ENCODE results near the gene BTG4. TPM values are rescaled to one million over a fixed set of nuclear protein-coding genes. Genes with fewer than 3 reads are reported as not detected.

Gene BTG4
- total and polyA plus RNA-seq, 2 donors (not counting 3 experiments of a cell fraction or from before 2014, with no cell fraction given): not detected

DNA sequence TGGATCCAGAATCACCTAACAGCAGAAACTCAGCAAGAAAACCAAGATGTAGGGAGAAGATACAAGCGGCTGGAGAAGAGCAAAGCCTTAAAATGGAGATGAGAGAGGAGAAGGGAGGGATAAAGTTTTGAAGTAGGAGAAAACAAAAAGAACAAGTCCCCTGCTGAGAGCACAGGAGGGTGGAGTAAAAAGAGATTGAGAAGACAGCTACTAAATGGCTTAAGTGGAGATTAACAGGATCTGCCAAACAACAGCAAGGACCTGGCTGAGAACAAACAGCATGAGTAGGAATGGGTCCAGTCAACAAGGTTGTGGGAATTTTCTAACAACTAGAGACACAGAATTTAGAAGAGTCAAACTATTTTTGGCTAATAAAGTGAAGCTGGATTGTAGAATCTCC, 18.1 kb downstream of the BTG4 start:
- H3K9me1 ChIP-seq (replicated peaks; ENCODE audit: control insufficient read depth, extremely low read depth, insufficient read depth, low read length): no peaks in the 10 kb centered on the region
- H3K36me3 ChIP-seq (ENCODE audit: control insufficient read depth in 2 of 2, extremely low read depth in 1 of 2, insufficient read depth in 2 of 2, low read length in 2 of 2): no peaks in the 10 kb centered on the region
- ChIA-PET POLR2A (no interaction called here), CTCF (interaction anchor here (1.8 kb wide), 1 partner anchor 15 kb away, joined by 4 read pairs; no protein-coding TSS in a partner anchor)
- H3K4me2 ChIP-seq (ENCODE audit: insufficient read depth, low read length): no peak overlapping the region
- BruUV-seq (replicated peaks): no TSS peak
- H4K20me1 ChIP-seq (replicated peaks; ENCODE audit: control insufficient read depth, extremely low read depth, insufficient read depth, low read length): no peaks in the 10 kb centered on the region
- no peak overlapping the region for H2AFZ ChIP-seq (ENCODE audit: low read depth, low read length)
- H3K27me3 ChIP-seq (ENCODE audit: control insufficient read depth in 2 of 2, insufficient read depth in 2 of 2, low read length in 2 of 2): peaks cover 0 to 3% of the 10 kb centered on the region in 2 experiments
- H3K9me3 ChIP-seq (replicated peaks; ENCODE audit: control insufficient read depth, insufficient read depth, low read length): no peaks in the 10 kb centered on the region
- dilution Hi-C loops (cut with MboI; ENCODE audit: extremely low pct_ligation_motif_present, low sequenced_read_pairs): no loop called here
- H3K4me3 ChIP-seq (replicated peaks in 1 of 3; ENCODE audit: insufficient read depth in 1 of 3, low read depth in 1 of 3, low read length in 3 of 3): no peak overlapping the region
- no peaks in the 10 kb centered on the region for H3K79me2 ChIP-seq (ENCODE audit: control insufficient read depth, insufficient read depth, low read length)
- no peaks in the 10 kb centered on the region for H3K4me1 ChIP-seq (ENCODE audit: control insufficient read depth, extremely low read depth, insufficient read depth, low read length)
- no peak for DNase-seq (ENCODE audit: low read depth, low spot score)
- H3K27ac ChIP-seq (ENCODE audit: insufficient read depth, low read depth, low read length): no peak overlapping the region
- FAIRE-seq: no peak
- no peak overlapping the region for H3K9ac ChIP-seq (replicated peaks; ENCODE audit: extremely low read depth, insufficient read depth, low read length)
- TF ChIP-seq POLR2AphosphoS5 (IDR thresholded peaks at IDR 0.05; ENCODE audit: insufficient read depth, low read depth, low read length): no peak
- no peak for TF ChIP-seq POLR2A (IDR thresholded peaks at IDR 0.05; ENCODE audit: low read depth, low read length)
- TF ChIP-seq, protein P1, sequence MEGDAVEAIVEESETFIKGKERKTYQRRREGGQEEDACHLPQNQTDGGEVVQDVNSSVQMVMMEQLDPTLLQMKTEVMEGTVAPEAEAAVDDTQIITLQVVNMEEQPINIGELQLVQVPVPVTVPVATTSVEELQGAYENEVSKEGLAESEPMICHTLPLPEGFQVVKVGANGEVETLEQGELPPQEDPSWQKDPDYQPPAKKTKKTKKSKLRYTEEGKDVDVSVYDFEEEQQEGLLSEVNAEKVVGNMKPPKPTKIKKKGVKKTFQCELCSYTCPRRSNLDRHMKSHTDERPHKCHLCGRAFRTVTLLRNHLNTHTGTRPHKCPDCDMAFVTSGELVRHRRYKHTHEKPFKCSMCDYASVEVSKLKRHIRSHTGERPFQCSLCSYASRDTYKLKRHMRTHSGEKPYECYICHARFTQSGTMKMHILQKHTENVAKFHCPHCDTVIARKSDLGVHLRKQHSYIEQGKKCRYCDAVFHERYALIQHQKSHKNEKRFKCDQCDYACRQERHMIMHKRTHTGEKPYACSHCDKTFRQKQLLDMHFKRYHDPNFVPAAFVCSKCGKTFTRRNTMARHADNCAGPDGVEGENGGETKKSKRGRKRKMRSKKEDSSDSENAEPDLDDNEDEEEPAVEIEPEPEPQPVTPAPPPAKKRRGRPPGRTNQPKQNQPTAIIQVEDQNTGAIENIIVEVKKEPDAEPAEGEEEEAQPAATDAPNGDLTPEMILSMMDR (IDR thresholded peaks at IDR 0.05; ENCODE audit: extremely low read depth in 1 of 2, insufficient read depth in 1 of 2, low read depth in 1 of 2, low read length in 2 of 2): no peak
- no peak for TF ChIP-seq JUN (IDR thresholded peaks at IDR 0.05; ENCODE audit: borderline replicate concordance, insufficient read depth, insufficient read length, low read depth)
- no peak for TF ChIP-seq MYC (IDR thresholded peaks at IDR 0.05; ENCODE audit: low read depth, low read length)
- TF ChIP-seq GATA2 (IDR thresholded peaks at IDR 0.05; ENCODE audit: insufficient read depth, insufficient read length, low read depth, low read length): no peak
- no peak for TF ChIP-seq FOS (IDR thresholded peaks at IDR 0.05; ENCODE audit: borderline replicate concordance, insufficient read depth, low read length)
- no peak for TF ChIP-seq MAX (IDR thresholded peaks at IDR 0.05; ENCODE audit: insufficient read depth, insufficient read length)
- no peak for TF ChIP-seq EZH2 (IDR thresholded peaks at IDR 0.05; ENCODE audit: borderline replicate concordance, low read depth, low read length, severe bottlenecking)
- intact Hi-C loops (cut with micrococcal nuclease): no loop called here
